ENCODE data around the gene KIAA0408.

The KIAA0408 gene

DNA sequence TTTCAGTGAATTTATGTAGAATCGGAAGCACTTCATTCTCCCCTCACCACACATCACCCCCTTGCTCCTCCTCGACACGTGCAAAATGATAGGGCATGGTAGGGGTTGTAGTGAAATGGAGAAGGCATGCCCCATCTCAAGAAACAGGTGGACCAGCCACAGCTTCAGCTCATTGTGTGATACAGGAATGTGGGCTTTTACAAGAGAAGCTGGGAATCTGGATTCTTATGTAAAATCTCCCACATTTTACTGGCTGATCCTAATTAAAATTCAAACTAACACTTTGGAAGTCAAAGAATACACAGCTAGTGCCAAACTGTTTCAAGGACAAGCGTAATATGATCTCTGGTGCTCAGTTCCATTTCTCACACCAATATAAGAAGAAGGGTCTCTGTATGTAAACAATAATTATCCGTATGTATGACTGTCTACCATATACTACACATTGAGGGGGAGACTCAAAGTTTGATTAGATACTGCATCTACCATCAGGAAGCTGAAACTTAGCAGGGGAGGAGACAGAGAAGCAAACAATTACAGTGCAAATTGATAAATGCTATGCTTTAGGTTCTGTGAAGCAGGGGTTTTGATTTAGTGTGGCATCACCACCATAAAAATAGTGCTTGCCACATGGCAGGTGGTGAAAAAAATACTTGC, 24.3 kb upstream of the KIAA0408 start:
- no peaks in the 10 kb centered on the region for H3K27me3 ChIP-seq (ENCODE audit: low read length)
- H2AFZ ChIP-seq (ENCODE audit: low read depth, low read length, severe bottlenecking) = no peak overlapping the region
- no peaks in the 10 kb centered on the region; the same call in 1 of the 2 replicates for H4K20me1 ChIP-seq (ENCODE audit: low read depth, low read length)
- H3K4me2 ChIP-seq (ENCODE audit: low read depth, low read length, poor library complexity, severe bottlenecking) = peak overlapping the region; percentile 1
- H3K9ac ChIP-seq (ENCODE audit: low read length) = no peak overlapping the region
- TF ChIP-seq EZH2phosphoT487 (conservative IDR thresholded peaks at IDR 0.05; ENCODE audit: low read length) (no peak), CTCF (IDR thresholded peaks at IDR 0.05; ENCODE audit: insufficient read depth, low read length, poor library complexity, severe bottlenecking) (no peak)
- no peaks in the 10 kb centered on the region for H3K79me2 ChIP-seq (ENCODE audit: insufficient read depth, low read length)
- no peak overlapping the region for H3K27ac ChIP-seq (ENCODE audit: low read depth, low read length)
- no peaks in the 10 kb centered on the region for H3K36me3 ChIP-seq (ENCODE audit: low read length)
- H3K9me3 ChIP-seq (ENCODE audit: insufficient read depth, low read length) = no peaks in the 10 kb centered on the region
- H3F3A ChIP-seq (ENCODE audit: insufficient read depth) = no peaks in the 10 kb centered on the region
- no peaks in the 10 kb centered on the region for H3K9me2 ChIP-seq (replicated peaks; ENCODE audit: insufficient read depth, low read length)
- H3K4me3 ChIP-seq (ENCODE audit: insufficient read depth, low read length, poor library complexity, severe bottlenecking) = no peak overlapping the region

DNA sequence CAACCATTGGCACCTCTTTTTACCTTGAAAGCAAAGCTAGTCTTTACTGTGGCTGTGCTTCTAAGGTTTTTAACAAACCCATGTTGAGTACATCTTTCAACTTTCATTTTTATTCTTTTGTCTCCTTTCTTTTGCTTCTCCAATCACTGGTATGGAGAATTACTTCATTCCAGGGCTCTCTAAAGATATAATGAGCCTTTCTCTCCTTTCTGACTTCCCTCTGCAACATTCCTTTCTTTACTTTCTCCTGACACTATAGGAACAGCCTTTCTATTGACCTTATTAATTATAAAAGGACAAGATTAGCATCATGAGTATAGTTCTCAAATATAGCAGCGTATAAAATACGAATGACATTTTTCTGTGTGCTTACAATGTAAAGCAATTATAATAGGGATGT, 23.1 kb upstream of the KIAA0408 start:
- no peaks in the 10 kb centered on the region for H3K36me3 ChIP-seq (ENCODE audit: low read length)
- H2AFZ ChIP-seq (ENCODE audit: low read depth, low read length, severe bottlenecking) = no peak overlapping the region
- H3K4me3 ChIP-seq (ENCODE audit: insufficient read depth, low read length, poor library complexity, severe bottlenecking) = no peak overlapping the region
- no peaks in the 10 kb centered on the region; the same call in 1 of the 2 replicates for H4K20me1 ChIP-seq (ENCODE audit: low read depth, low read length)
- H3K9me2 ChIP-seq (replicated peaks; ENCODE audit: insufficient read depth, low read length) = no peaks in the 10 kb centered on the region
- no peaks in the 10 kb centered on the region for H3K27me3 ChIP-seq (ENCODE audit: low read length)
- H3K9me3 ChIP-seq (ENCODE audit: insufficient read depth, low read length) = no peaks in the 10 kb centered on the region
- no peak overlapping the region for H3K4me2 ChIP-seq (ENCODE audit: low read depth, low read length, poor library complexity, severe bottlenecking)
- TF ChIP-seq EZH2phosphoT487 (conservative IDR thresholded peaks at IDR 0.05; ENCODE audit: low read length) = no peak
- no peak for TF ChIP-seq CTCF (IDR thresholded peaks at IDR 0.05; ENCODE audit: insufficient read depth, low read length, poor library complexity, severe bottlenecking)
- H3K79me2 ChIP-seq (ENCODE audit: insufficient read depth, low read length) = no peaks in the 10 kb centered on the region
- H3K27ac ChIP-seq (ENCODE audit: low read depth, low read length) = no peak overlapping the region
- H3F3A ChIP-seq (ENCODE audit: insufficient read depth) = no peaks in the 10 kb centered on the region
- no peak overlapping the region for H3K9ac ChIP-seq (ENCODE audit: low read length)

- no peaks in the 10 kb centered on the region for H3F3A ChIP-seq (ENCODE audit: insufficient read depth)
- H3K36me3 ChIP-seq (ENCODE audit: low read length) = no peaks in the 10 kb centered on the region
- H4K20me1 ChIP-seq (ENCODE audit: low read depth, low read length) = no peaks in the 10 kb centered on the region; the same call in 1 of the 2 replicates
- TF ChIP-seq EZH2phosphoT487 (conservative IDR thresholded peaks at IDR 0.05; ENCODE audit: low read length) (no peak), CTCF (IDR thresholded peaks at IDR 0.05; ENCODE audit: insufficient read depth, low read length, poor library complexity, severe bottlenecking) (no peak)
- no peak overlapping the region for H3K4me2 ChIP-seq (ENCODE audit: low read depth, low read length, poor library complexity, severe bottlenecking)
- no peaks in the 10 kb centered on the region for H3K27me3 ChIP-seq (ENCODE audit: low read length)
- H3K9me3 ChIP-seq (ENCODE audit: insufficient read depth, low read length) = no peaks in the 10 kb centered on the region
- H3K9ac ChIP-seq (ENCODE audit: low read length) = no peak overlapping the region
- no peak overlapping the region for H3K27ac ChIP-seq (ENCODE audit: low read depth, low read length)
- no peak overlapping the region for H2AFZ ChIP-seq (ENCODE audit: low read depth, low read length, severe bottlenecking)
- no peaks in the 10 kb centered on the region for H3K79me2 ChIP-seq (ENCODE audit: insufficient read depth, low read length)
- H3K9me2 ChIP-seq (replicated peaks; ENCODE audit: insufficient read depth, low read length) = no peaks in the 10 kb centered on the region
- H3K4me3 ChIP-seq (ENCODE audit: insufficient read depth, low read length, poor library complexity, severe bottlenecking) = no peak overlapping the region
Measured at GRCh38 chr6:127481628-127482027, 22.4 kb upstream of the KIAA0408 start.
